Right cardiac atrium (tissue), 5 donors: ENCODE measurements around the gene DIPK1C. TPM values are rescaled to one million over a fixed set of nuclear protein-coding genes. Genes with fewer than 3 reads are reported as not detected.

Experiments
- ATAC-seq, 2 donors: fragments of 200-7000 bp; cut with Tn5 transposase; one replicate each; pipeline versions ENCODE4 v1.8.0 to v1.9.1; 2020; ENCODE audit warnings: moderate library complexity in 2 of 2, mild to moderate bottlenecking in 1 of 2
- DNase-seq, 3 donors: peaks; one replicate each; pipeline ENCODE4 v3.0.0-alpha.2; 2020
- H3K27ac ChIP-seq: one replicate; pipeline ENCODE4 v1.5.1; 2013; ENCODE audit warnings: mild to moderate bottlenecking, low read length, control low read depth, moderate library complexity
- H3K27me3 ChIP-seq: one replicate; pipeline ENCODE4 v1.6.1; 2013; ENCODE audit not compliant: control insufficient read depth, insufficient read depth
- H3K4me1 ChIP-seq: one replicate; pipeline ENCODE4 v1.6.1; 2013; ENCODE audit warnings: low read length; ENCODE audit not compliant: control insufficient read depth, insufficient read depth
- H3K4me3 ChIP-seq: one replicate; pipeline ENCODE4 v1.5.1; 2013; ENCODE audit warnings: low read length, control low read depth
- H3K9me3 ChIP-seq: one replicate; pipeline ENCODE4 v1.6.1; 2013; ENCODE audit warnings: low read length; ENCODE audit not compliant: control insufficient read depth
- WGBS: extraction: QIAGEN DNeasy Blood & Tissue Kit; methylation state at CpG from one replicate; pipeline ENCODE4 v1.1.7; 2013; 5-methylcytosine and 5-hydroxymethylcytosine counted together
- intact Hi-C, 4 donors: fragments of 100-400 bp; cut with DNase I; formaldehyde crosslinking; loops; one replicate each; pipeline versions ENCODE4 v1.11.0 to v1.14.0; 2022 to 2023
- polyA plus RNA-seq: library from polyadenylated mRNA; stranded (reverse); fragments of 200-250 nt; gene quantifications from one replicate; pipeline ENCODE4 v1.2.3, GENCODE V29; 2013
- total RNA-seq, 4 donors: library from RNA; stranded (reverse); fragmentation: NEBNext Ultra II Directional; extraction: Animal tissue kit (Norgen Biotek cat#: 25700); gene quantifications; one replicate each; pipeline ENCODE4 v1.2.1, GENCODE V29; 2021
- donor health status: healthy with polysubstance abuse.
- donor health status: DM: no; HTN: yes; CAD: no.
- donor health status: DM: no; HTN: no; CAD: no.
- donor health status: DM: no; HTN: yes; CAD: no; lungs with severe emphysema.
- donor health status: DM: yes; HTN: yes; CAD: no.

The DIPK1C gene
- total and polyA plus RNA-seq, 5 donors = 0.83 to 5.7 (median 2.1) TPM; not detected in 1

DNA sequence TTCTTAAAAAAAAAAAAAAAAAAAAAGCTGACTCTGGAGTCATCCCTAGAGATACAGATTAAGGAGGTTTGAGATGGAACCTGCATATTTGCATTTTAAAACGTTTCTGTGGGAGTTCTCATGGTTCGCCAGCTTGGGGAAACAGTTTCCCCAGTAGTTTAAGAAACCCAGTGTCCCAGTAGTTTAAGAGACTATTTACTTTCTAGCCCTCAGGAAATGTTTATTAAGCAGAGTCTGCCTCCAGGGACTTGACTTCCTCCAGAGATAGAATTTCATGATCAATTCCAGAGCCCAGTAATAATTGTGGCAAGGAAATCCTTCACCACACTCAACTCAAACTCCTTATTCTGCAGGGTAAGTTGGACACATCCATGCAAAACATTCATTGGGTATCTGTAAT is 39.1 kb downstream of the DIPK1C start:
- Histone ChIP-seq H3K27me3 (no peaks in the 10 kb centered on the region), H3K4me3 (no peak overlapping the region), H3K9me3 (no peaks in the 10 kb centered on the region), H3K27ac (no peak overlapping the region), H3K4me1 (no peaks in the 10 kb centered on the region)
- WGBS = 28% methylated on average over 2 of the region's 2 CpGs
- ATAC-seq (no peak), DNase-seq (no peak)
- intact Hi-C loops = no loop called here

DNA sequence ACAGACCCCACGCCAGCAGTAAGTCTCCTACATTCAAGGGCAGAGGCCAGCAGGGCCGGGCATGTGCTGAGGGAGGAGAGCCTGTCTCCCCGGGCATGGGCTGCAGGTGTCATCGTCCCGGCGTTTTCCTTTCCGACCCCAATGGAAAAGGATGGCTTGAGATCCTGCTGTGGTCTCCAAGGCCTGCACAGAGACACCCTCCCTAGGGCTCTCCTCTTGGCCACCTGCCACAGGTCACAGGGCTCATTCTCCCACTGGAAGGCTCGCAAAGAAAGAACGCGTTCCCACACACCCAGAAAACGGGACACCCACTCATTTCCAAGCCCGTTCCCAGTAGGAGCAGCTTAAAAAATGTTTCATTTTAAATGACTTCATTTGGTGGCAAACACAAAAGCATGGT is 41.0 kb downstream of the DIPK1C start:
- ATAC-seq (no peak), DNase-seq (peak in 1 of 3 donors; percentile 71)
- WGBS = 72% methylated on average over 12 of the region's 12 CpGs
- no peaks in the 10 kb centered on the region for H3K9me3 ChIP-seq
- intact Hi-C loops = no loop called here
- no peak overlapping the region for H3K27ac ChIP-seq
- H3K27me3 ChIP-seq = no peaks in the 10 kb centered on the region
- H3K4me1 ChIP-seq = no peaks in the 10 kb centered on the region
- H3K4me3 ChIP-seq = no peak overlapping the region

DNA sequence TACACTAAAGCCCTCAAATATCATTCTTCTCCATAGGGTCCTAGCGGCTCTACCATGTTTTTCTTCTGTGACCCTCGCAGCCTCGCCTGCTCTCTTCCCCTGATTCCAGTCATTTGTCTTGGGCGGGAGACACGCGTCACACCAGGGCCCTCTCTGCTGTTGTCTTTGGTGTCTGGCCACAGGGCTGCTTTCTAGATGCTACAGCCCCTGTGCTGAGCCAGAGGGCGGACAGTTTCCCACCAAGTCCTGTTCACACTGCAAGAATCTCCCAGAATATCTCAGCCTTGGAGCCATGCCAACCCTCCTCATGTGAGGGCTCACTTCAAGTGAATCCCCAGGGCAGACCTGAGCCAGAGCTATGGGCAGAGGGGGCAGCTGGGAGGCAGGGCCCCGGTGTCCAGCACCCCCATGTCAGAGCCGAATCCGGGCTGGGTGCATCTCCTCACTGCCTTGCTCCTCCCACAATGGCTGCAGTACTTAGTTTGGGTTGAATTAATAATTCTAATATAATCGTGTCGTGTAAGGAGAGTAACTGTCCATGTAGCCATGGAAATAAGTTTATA is 42.1 kb downstream of the DIPK1C start:
- ATAC-seq = peak in 1 of 2 donors; percentile 20
- WGBS = 59% methylated on average over 12 of the region's 12 CpGs
- Histone ChIP-seq H3K4me3 (no peak overlapping the region), H3K9me3 (no peaks in the 10 kb centered on the region), H3K27ac (no peak overlapping the region), H3K4me1 (no peaks in the 10 kb centered on the region), H3K27me3 (no peaks in the 10 kb centered on the region)
- no peak for DNase-seq
- intact Hi-C loops = no loop called here

DNA sequence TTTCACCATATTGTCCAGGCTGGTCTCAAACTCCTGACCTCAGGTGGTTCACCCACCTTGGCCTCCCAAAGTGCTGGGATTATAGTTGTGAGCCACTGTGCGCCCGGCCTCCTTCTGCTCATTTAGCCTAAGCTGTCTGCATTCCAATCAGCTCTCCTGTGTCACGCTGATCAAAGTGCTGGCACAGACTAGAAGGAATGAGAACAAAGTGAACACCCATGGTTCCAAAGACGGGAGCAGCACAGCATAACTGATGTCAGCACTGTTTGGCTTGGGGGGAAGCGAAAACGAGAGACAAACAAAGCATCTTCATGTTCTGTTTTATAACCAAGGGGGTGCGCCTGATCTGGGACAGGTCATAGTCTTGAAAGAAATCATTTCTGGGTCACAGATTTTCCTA is 43.3 kb downstream of the DIPK1C start:
- WGBS = 93% methylated on average over 7 of the region's 7 CpGs
- H3K4me1 ChIP-seq = no peaks in the 10 kb centered on the region
- H3K27me3 ChIP-seq = no peaks in the 10 kb centered on the region
- H3K27ac ChIP-seq = no peak overlapping the region
- H3K9me3 ChIP-seq = no peaks in the 10 kb centered on the region
- H3K4me3 ChIP-seq = no peak overlapping the region
- intact Hi-C loops = no loop called here
- ATAC-seq (no peak), DNase-seq (no peak)

DNA sequence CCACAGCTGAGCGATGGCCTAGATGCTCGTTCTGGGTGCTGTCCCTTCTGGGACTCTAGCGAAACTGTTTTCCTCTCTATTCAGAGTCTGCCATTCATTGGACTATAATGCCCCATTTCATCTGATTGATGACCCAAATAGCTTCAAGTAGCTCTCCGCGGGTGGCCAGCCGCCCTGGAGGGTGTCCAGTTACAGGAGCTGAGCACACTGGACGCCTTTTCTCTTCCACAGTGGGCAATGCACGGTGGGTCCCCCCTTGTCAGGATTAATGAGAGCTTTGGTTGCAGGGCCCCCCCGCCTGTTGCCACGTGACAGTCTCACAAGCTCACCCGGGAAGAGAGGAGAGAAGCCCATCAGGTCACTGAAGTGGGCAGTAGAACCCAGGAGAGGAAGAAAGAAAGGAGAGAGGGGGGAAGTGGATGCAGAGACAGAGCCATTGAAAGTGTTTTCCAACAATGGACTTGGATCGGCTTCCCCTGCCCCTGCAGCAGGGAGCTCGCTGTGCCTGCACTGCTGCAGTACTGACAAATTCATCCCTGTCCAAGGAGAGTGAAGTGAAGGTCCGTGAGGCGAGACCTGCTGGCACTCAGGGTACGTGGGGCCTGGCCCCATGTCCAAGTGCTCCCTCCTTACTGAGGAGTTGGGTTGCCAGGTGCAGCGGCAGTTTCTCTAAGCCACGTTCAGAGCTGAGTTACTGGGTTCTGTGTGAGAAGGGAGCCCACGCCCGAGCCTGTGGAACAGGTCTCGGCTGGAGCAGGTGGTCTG is 44.8 kb downstream of the DIPK1C start:
- DNase-seq (no peak), ATAC-seq (no peak)
- intact Hi-C loops = no loop called here
- Histone ChIP-seq H3K4me3 (no peak overlapping the region), H3K27me3 (no peaks in the 10 kb centered on the region), H3K9me3 (no peaks in the 10 kb centered on the region), H3K27ac (no peak overlapping the region), H3K4me1 (no peaks in the 10 kb centered on the region)
- 88% methylated on average over 21 of the region's 21 CpGs for WGBS

DNA sequence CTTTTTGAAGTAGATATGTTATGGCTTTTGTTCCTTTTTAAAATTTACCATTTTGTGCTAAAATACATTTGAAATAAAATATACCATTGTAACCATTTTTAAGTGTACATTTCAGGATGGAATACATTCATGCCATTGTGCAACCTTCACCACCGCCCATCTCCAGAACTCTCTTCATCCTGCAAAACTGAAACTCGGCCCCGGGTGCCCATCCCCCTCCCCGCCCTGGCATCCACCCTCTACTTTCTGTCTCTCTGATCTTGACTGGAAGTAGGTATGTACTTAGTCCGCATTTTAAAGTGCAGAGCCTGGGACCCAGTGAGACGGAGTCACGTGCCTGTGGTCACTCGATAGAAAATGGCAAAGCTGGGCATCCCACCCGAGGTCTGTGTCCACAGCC is 45.6 kb downstream of the DIPK1C start:
- Histone ChIP-seq H3K27ac (no peak overlapping the region), H3K4me1 (no peaks in the 10 kb centered on the region), H3K9me3 (no peaks in the 10 kb centered on the region), H3K4me3 (no peak overlapping the region), H3K27me3 (no peaks in the 10 kb centered on the region)
- WGBS = 86% methylated on average over 9 of the region's 9 CpGs
- DNase-seq = no peak
- ATAC-seq = no peak
- intact Hi-C loops = no loop called here

DNA sequence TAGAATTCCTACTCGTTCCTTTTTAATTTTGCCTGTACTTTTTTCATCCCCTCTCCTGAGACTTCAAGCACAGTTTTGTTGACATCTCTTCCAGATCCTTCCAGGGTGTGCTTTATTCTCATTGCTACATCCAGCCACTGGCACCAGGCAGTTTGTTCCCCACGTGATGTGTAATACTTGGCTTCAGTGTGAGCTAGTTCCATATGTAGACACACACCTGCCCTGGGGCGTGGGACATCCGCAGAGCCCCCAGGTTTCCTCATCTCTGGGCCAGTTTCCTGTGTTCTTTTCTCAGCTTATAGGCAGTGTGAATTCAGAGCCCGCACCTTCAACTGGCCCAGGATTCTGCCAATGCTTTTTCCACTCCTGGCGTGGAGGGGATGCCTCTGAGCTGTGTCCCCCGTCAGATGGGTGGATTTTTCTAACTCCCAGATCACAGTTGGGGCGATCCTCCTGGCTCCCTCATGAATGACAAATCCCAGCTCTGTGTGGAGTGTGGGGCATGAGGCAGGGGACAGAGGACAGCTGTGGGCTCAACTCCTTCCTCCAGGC is 46.6 kb downstream of the DIPK1C start:
- no peak overlapping the region for H3K4me3 ChIP-seq
- ATAC-seq (no peak), DNase-seq (no peak)
- H3K9me3 ChIP-seq = no peaks in the 10 kb centered on the region
- no peaks in the 10 kb centered on the region for H3K27me3 ChIP-seq
- intact Hi-C loops = no loop called here
- 71% methylated on average over 8 of the region's 8 CpGs for WGBS
- H3K27ac ChIP-seq = no peak overlapping the region
- no peaks in the 10 kb centered on the region for H3K4me1 ChIP-seq

DNA sequence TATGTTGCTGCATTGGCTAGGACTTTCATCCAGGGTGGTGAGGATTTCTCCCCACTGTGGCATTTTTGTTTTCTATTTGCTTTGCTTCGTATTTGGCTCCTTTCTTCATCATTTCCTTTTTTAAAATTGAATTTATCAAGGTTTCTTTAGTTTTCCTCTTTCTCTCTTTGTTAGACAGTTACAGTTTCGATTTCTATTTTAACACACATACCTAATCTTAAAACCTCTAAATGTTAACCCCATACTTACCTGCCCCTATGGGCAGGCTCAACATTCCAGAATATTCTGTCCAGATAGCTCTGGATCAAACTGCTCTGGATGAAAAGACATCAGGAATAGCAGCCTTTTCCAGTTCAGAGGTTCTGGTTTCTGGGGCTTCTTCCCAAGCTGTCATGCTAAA is 49.2 kb downstream of the DIPK1C start:
- Histone ChIP-seq H3K27me3 (no peaks in the 10 kb centered on the region), H3K4me1 (no peaks in the 10 kb centered on the region), H3K27ac (no peak overlapping the region), H3K9me3 (no peaks in the 10 kb centered on the region), H3K4me3 (no peak overlapping the region)
- intact Hi-C loops = no loop called here
- DNase-seq (no peak), ATAC-seq (no peak)
- 29% methylated on average over 2 of the region's 2 CpGs for WGBS

DNA sequence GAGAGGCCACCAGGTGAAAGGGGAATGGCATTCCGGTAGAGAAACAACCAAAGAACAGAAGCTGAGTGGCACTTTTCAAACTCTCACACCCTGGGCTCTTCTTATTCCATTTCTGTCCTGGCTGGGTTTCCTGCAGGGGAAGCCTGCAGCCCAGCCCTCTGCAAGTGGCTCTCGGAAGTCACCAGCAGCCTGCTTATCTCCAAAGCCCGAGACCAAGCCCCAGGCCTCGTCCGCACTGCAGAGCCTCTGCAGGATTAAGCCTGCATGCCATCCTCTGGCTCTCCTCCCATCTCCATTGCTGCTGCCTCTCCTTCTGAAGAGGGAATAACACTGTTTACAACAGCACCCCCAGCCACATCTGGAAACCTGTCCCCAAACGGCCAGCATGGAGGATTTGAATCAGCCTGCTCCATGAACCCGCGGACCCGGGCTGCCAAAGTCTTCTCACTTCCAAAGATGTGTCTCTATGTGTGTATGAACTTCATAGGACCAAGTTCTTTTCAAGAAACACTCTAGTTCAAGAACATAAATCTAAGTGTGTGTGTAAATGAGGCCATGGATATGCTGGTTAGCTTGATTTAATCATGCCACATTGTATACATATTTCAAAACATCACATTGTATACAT is 54.2 kb downstream of the DIPK1C start:
- 66% methylated on average over 9 of the region's 9 CpGs for WGBS
- no peak overlapping the region for H3K27ac ChIP-seq
- H3K27me3 ChIP-seq = no peaks in the 10 kb centered on the region
- intact Hi-C loops = no loop called here
- ATAC-seq (no peak), DNase-seq (no peak)
- H3K4me1 ChIP-seq = peaks cover 2% of the 10 kb centered on the region
- no peaks in the 10 kb centered on the region for H3K9me3 ChIP-seq
- H3K4me3 ChIP-seq = no peak overlapping the region

DNA sequence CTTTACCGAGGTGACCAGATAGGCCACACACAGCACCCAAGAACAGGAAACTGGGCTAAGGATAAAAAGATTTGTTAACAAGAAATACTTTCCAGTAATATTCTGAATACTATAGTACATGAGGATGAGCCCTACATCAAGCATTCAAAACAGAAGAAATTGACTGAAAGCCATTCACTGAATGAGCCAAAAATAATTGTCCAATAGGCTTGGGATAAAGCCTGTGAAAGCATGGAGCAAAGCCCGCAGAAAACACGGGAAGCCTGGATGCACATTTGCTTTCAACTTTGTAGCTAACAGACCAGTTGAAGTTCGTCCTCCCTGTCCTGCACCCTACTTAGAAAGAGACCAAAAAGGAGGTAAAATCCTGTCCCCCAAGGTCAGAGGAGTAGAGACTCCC is 56.3 kb downstream of the DIPK1C start:
- no peak for ATAC-seq
- H3K9me3 ChIP-seq = no peaks in the 10 kb centered on the region
- peaks cover 2% of the 10 kb centered on the region for H3K4me1 ChIP-seq
- no peak overlapping the region for H3K27ac ChIP-seq
- DNase-seq = no peak
- no peak overlapping the region for H3K4me3 ChIP-seq
- WGBS = 59% methylated on average over 4 of the region's 4 CpGs
- H3K27me3 ChIP-seq = no peaks in the 10 kb centered on the region
- intact Hi-C loops = no loop called here

DNA sequence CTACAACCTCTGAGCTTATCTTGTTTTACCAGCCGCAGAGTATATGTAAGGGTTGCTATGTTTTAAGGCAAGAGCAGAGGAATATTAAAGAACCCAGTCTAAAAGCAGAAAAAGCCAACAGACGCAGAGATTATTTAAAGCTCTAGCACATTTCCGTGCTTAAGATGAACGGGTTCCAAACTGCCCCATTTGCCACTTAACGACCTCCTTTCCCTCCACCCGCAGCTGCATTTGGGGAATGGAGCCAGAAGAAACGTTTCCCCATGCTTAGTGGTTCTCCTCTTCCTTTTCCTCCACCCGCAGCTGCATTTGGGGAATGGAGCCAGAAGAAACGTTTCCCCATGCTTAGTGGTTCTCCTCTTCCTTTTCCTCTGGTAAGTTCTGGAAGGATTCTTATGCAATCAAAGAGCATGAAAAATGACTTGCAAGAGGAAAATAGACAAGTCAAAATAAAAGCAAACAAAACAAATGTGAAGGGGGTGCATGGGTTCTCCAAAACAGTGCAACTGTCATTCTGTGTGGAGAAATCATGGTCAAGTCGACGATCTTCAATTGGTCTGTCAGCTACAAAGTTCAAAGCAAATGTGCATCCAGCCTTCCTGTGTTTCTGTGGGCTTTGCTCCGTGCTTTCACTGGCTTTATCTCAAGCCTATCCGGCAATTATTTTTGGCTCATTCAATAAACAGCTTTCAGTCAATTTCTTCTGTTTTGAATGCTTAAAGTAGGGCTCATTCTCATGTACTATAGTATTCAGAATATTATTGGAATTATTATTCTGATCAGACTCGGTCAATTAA is 57.8 kb downstream of the DIPK1C start:
- Histone ChIP-seq H3K9me3 (no peaks in the 10 kb centered on the region), H3K4me1 (peaks cover 2% of the 10 kb centered on the region), H3K4me3 (no peak overlapping the region), H3K27ac (no peak overlapping the region), H3K27me3 (no peaks in the 10 kb centered on the region)
- ATAC-seq (peak in 1 of 2 donors; percentile 65), DNase-seq (peak in 2 of 3 donors; percentile 65 to 69)
- 30% methylated on average over 14 of the region's 14 CpGs for WGBS
- intact Hi-C loops = no loop called here
